Rectal smooth muscle tissue (tissue), 1 donor: ENCODE results near the gene HOTAIR.

Experiments used
- H3K27ac ChIP-seq: one replicate; pipeline ENCODE4 v1.7.0; 2013; ENCODE audit warnings: low read depth, low read length, inconsistent platforms
- H3K27me3 ChIP-seq: one replicate; pipeline ENCODE4 v1.7.0; 2013; ENCODE audit warnings: low read length; ENCODE audit not compliant: control insufficient read depth, insufficient read depth
- H3K36me3 ChIP-seq: one replicate; pipeline ENCODE4 v1.7.0; 2013; ENCODE audit warnings: low read length; ENCODE audit not compliant: control insufficient read depth, insufficient read depth
- H3K4me1 ChIP-seq: one replicate; pipeline ENCODE4 v1.7.0; 2013; ENCODE audit warnings: low read length; ENCODE audit not compliant: control insufficient read depth, insufficient read depth
- H3K4me3 ChIP-seq: one replicate; pipeline ENCODE4 v1.7.0; 2013; ENCODE audit warnings: low read length
- H3K9ac ChIP-seq: one replicate; pipeline ENCODE4 v1.7.0; 2013; ENCODE audit warnings: low read length

The HOTAIR gene

GRCh38 chr12:53927220-53928029, 47.3 kb downstream of the HOTAIR start:
- H3K27me3 ChIP-seq, result peaks cover 41% of the 10 kb centered on the region
- no peak overlapping the region for H3K9ac ChIP-seq
- H3K4me1 ChIP-seq, result no peaks in the 10 kb centered on the region
- H3K36me3 ChIP-seq, result no peaks in the 10 kb centered on the region
- H3K27ac ChIP-seq, result no peak overlapping the region
- H3K4me3 ChIP-seq, result no peak overlapping the region

DNA sequence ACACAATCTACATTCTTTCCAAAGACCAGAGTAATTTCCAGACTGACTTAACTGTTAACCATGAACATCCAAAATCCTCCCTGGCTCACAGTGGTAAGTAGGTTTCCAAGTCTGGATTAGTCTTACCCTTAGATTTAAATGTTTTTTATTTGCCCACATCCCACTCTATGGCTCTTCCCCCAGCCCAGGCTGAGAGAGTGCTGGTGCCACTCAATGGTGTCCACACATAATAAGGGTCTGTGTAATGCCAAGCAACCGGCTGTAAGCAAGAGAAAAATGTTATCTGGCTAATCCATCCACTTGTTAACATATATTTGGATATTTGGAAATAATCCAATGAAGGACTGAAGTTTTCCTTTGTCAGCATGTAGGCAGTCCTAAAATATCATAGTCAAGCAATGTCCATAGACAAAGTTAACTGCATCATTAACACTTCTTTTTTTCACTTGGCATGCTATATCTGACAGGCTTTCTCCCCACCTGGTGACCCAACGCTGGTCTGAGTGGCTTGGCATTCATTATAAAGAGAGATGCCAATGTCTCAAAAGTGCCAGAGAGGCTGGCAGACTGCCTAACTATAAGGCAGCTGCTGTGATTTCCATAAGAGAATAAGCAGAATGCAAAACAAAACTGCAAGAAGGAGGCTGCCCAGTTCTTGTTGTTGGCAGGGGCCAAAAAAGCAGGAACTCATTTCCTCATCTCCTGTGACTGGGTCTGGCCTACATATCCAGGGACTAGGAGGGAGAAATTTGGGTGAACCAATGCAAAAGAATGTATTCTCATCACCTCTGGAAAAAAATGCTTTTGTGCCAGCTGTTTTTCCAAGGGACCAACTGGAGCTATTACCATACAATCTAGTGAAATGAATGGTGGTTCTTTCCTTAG, 50.0 kb downstream of the HOTAIR start:
- Histone ChIP-seq H3K9ac (no peak overlapping the region), H3K27me3 (peaks cover 33% of the 10 kb centered on the region), H3K36me3 (no peaks in the 10 kb centered on the region), H3K4me3 (no peak overlapping the region), H3K4me1 (no peaks in the 10 kb centered on the region), H3K27ac (no peak overlapping the region)

DNA sequence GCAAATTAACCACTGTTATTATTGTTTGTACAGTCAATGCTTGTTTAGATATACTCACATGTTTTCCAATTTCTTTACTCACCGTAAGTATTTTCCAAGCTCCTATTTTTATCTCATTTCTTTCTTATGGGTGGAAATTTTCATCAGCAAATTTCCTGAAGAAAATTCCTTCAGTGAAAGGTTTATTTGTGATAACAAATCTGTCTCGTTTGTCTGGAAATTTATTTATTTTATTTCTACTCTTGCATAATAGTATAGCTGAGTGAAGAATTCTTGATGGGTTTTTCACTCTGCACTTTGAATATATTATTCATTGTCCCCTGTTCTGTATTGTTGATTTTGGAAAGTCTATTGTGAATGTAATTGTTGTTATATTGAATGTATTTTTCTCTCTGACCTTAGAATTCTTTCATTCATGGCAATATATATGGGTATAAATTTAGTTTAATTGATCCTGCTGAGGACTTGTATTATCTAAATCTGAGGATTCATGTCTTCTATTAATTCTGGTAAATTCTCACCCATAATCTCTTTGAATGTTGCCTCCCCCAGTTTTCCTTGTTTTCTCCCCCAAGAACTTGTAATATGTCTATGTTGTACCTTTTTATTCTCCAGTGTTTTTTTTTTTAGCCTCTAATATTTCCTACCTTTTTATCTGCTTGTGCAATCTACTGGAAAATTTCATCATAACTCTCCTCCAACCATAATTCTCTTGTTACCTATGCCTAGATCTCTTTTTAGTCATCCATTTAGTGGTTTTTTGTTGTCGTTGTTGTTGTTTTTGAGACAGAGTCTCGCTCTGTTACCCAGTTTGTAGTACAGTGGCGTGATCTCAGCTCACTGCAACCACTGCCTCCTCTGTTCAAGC, 57.7 kb downstream of the HOTAIR start:
- no peaks in the 10 kb centered on the region for H3K36me3 ChIP-seq
- H3K9ac ChIP-seq, result no peak overlapping the region
- no peaks in the 10 kb centered on the region for H3K27me3 ChIP-seq
- H3K27ac ChIP-seq, result no peak overlapping the region
- H3K4me3 ChIP-seq, result no peak overlapping the region
- H3K4me1 ChIP-seq, result no peaks in the 10 kb centered on the region
